GM21528 (cell line): Measurements from ENCODE around the gene TRIM42.
A peak's percentile ranks its signal among the peaks of the same experiment; 100 is the strongest.

ENCODE experiments used
- ATAC-seq: cut with Tn5 transposase; IDR thresholded peaks from one replicate; pipeline ENCODE4 v1.9.1; 2021; ENCODE audit warnings: mild to moderate bottlenecking, moderate library complexity; ENCODE audit not compliant: unreplicated experiment, low FRiP score

The TRIM42 gene

GRCh38 chr3:140709751-140710150, 31.9 kb downstream of the TRIM42 start:
- ATAC-seq = no peak

- no peak for ATAC-seq
These were observed 33.0 kb downstream of the TRIM42 start for GRCh38 chr3:140710711-140711389.

DNA sequence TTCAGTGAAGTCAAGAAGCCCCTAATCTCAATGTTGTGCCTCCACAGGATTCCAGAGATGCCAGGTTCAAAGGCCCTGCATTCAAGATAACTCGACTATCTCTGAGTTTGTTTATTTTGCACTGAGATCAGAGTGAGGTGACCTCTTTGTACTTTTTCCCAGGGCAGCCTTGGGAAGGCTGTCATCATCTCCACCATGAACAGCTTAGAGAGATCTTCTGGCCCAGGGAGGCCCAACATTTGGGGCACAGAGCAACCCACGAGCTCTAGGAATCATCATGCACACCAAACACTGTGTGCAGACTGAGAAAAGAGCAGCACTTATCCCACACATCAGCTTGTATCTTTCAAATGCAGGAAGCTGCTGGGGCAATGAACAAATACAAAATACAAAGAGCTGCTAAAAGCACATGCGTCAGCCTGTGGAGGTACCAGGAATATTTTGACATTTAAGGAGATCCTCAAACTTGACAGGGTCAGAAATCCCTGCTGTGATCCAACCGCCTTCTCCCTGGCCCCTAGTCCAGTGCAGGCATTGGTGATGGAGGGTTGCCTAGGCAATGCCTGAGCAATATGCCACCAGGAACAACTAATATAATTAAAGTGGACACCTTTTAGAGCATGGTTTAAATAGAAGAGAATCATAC, 33.6 kb downstream of the TRIM42 start:
- ATAC-seq = no peak

- no peak for ATAC-seq
These were observed 34.4 kb downstream of the TRIM42 start for GRCh38 chr3:140712301-140712700.

DNA sequence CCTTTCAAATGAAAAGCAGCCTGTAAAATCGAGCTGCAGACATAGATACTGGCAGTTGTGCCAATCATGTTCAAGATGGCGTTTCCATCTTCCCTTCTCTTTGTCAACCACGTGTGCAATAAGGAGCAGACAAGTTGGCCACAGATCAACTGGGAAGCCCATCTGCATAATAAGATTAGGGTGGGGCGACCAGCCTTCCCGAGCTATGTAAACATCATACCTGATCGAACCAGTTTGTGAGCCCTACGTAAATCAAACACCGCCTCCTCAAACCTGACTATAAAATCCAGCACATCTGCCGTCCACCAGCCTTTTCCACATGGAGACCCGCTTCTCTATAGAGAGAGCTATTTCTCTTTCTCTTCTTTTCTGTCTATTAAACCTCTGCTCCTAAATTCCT, 37.2 kb downstream of the TRIM42 start:
- no peak for ATAC-seq

GRCh38 chr3:140717921-140718320, 40.1 kb downstream of the TRIM42 start:
- no peak for ATAC-seq

- ATAC-seq = no peak
These were observed 42.2 kb downstream of the TRIM42 start for GRCh38 chr3:140719841-140720614.

GRCh38 chr3:140723576-140723975, 45.7 kb downstream of the TRIM42 start:
- ATAC-seq = no peak

DNA sequence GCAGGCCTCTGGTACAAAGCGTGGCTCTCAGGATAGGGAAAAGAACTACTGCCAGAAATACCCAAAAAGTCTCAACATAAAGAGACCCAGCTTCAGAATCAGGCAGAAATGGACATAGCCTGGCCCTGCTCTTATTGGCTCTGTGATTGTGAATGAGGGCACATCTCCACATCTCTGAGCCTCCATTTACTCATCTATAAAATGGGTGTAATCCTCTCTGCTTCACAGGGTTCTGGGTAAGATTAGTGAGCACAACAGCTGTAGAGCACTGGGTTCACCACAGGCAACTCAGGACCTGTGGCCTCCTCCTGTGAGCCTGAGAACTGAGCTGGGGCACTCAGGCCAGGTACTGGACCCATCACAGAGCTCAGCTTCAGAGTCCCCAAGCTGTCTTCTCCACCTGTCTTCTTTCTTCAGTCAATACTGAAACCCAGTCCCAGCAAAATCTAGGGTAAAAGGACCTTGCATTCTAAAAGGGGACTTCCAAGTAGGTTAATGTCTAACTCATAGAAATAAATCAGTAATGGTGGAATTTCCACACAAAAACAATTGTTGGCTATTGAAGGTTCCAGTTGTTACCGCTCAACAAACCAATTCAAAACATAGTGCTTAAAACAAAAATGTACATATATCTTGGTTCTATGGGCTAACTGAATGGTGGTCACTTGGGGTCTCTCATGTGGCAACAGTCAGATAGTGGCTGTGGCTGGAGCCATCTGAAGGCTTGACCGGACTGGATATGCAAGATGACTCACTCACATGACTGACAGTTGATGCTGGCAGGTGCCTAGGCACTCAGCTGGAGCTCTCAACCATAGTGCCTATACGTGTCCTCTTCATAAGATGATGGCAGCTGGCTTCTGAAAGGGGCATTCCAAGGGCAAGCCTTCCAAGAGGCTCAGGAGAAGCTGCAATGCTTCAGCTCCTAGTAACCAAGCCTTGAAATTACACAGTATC, 47.3 kb downstream of the TRIM42 start:
- peak; percentile 78 for ATAC-seq

DNA sequence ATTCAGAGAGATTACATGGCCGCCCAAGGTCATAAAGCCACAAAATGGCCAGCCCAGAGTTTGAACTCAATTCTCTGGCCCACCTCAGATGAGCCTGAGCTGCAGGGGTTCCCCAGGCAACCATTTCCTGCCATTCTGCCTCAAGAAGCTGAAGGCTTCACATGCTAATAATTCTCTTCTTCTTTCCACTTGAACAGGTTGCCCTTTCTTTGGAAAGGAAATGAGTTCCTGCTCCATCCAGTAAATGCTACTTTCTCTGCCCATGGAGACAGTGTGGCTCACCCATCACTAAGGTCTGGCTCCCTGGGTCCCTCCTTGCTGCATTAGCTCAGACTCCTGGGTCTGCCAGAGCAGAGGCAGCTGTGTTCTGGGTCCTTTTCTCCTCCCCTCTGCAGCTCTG, 48.2 kb downstream of the TRIM42 start:
- ATAC-seq = peak; percentile 14

DNA sequence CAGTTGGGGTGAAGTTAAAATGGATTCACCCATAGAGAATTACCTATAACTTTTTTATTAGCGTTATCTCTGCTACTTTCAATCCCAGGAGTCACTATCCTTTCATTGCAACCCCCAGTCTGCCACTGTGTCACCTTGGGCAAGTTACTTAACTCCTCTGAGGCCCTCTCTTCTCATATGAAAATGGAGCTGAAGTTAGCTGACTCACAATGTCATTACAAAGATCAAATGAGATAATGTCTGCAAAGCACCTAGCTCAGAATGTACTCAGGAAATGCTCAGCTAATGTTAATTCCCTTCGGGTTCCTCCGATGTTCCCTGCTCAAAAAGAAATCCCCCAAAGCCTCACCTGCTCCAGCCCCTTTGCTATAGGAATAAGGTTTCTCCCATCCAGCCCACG, 50.0 kb downstream of the TRIM42 start:
- no peak for ATAC-seq

GRCh38 chr3:140731440-140732119, 53.7 kb downstream of the TRIM42 start:
- peak; percentile 86 for ATAC-seq

GRCh38 chr3:140733623-140734022, 55.8 kb downstream of the TRIM42 start:
- no peak for ATAC-seq

GRCh38 chr3:140736863-140737460, 59.1 kb downstream of the TRIM42 start:
- no peak for ATAC-seq

DNA sequence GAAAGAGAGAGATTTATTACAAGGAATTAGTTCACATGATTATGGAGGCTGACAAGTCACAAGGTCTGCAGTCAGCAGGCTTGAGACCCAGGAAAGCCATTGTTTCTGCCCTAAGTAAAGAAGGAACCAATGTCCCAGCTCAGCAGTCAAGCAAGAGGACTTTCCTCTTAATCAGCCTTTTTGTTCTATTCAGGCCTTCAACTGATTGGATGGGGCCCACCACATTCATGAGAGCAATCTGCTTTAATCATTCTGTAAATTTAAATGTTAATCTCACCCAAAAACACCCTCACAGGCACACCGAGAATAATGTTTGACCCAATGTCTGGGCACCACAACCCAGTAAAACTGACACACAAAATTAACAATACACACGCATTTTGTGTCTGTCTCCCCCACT, 64.3 kb downstream of the TRIM42 start:
- no peak for ATAC-seq

DNA sequence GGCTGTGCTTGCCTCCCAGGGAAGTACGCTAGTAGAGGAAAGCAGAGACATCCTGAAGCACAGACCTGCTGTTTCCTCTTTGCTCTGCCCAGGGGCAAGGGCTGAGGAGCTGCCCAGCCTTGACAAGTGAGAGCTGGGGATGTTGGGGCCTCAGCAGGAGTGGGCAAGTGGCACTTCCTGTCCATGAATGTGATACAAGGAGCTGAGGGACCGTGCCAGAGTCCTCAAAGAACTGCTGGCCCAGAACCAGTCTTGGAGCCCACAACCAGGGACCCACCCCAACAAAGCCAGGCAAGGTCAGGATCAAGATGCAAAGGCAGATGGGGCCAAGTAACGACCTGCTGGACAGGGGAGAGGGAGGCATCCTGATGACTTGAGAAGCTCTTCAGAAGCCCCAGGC, 70.3 kb downstream of the TRIM42 start:
- no peak for ATAC-seq

DNA sequence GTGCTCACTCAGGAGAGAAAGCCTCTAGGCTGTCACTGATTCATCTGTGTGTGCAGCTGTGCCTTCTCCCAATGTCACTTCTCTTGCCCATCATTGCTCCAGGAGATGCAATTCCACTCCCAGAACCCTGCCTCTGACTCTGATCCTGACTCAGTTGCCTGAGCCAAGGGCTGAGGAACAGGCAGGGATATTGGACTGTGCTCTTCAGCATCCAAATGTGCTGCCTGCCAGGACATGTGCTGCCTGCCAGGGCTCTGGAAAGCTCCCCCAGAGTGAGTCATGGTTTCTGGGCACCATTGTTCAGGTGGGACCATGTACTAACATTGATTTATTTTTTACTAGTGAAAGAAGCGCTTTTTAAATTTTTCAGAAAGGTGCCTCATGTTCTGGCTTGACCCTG, 71.0 kb downstream of the TRIM42 start:
- ATAC-seq = no peak
